Thyroid gland (tissue), 4 donors: Measurements from ENCODE around the gene TBP.

ENCODE experiments used
- CTCF ChIP-seq, 6 experiments: fragments of 200-600 bp in 3 of 6; fragments of 450-650 bp in 3 of 6; sonication (generic) in 3 of 6; IDR thresholded peaks; one replicate each; pipeline ENCODE4 v1.5.1; 2016 to 2019; ENCODE audit warnings: antibody characterized with exemption in 6 of 6, mild to moderate bottlenecking in 2 of 6, inconsistent platforms in 1 of 6, moderate library complexity in 1 of 6
- POLR2A ChIP-seq, 2 donors: fragments of 450-650 bp; IDR thresholded peaks; one replicate each; pipeline ENCODE4 v1.6.1; 2017; ENCODE audit warnings: antibody characterized with exemption in 2 of 2, mild to moderate bottlenecking in 2 of 2, moderate library complexity in 1 of 2

- TF ChIP-seq POLR2A (IDR thresholded peaks at IDR 0.05) (no peak), CTCF (IDR thresholded peaks at IDR 0.05) (no peak)
Measured at GRCh38 chr6:170545405-170545804, 8.8 kb upstream of the TBP start.
